PC-9 (cell line): ENCODE results near the gene SLC38A2. TPM values are rescaled to one million over a fixed set of nuclear protein-coding genes. Genes with fewer than 3 reads are reported as not detected.

ENCODE experiments used
- BruUV-seq: library from RNA; stranded (reverse); fragments of 400-500 nt; replicated peaks from 2 replicates; lab custom pipeline; 2021; lab: Mats Ljungman, UMichigan
- CTCF ChIA-PET: fragments of 300-600 bp; sonication (Branson Sonifier 250); formaldehyde crosslinking; loops from one replicate; lab custom pipeline; 2022; ENCODE audit warnings: antibody characterized with exemption; lab: Charles Lee
- POLR2A ChIA-PET: fragments of 300-600 bp; sonication (Branson Sonifier 250); formaldehyde crosslinking; loops from one replicate; lab custom pipeline; 2022; ENCODE audit warnings: antibody characterized with exemption; ENCODE audit not compliant: unreplicated experiment; lab: Charles Lee
- DNase-seq, 2 experiments: peaks; one replicate each; pipeline versions ENCODE4 v3.0.0 to v3.0.0-alpha.2; 2015 to 2022; ENCODE audit warnings: mixed read lengths in 1 of 2
- H2AFZ ChIP-seq: fragments of 200-600 bp; sonication (generic); 2 replicates; pipeline ENCODE4 v1.8.1; 2017; ENCODE audit warnings: antibody characterized with exemption
- H3F3A ChIP-seq: fragments of 200-600 bp; sonication (generic); 2 replicates; pipeline ENCODE4 v1.8.1; 2017; ENCODE audit warnings: antibody characterized with exemption, mild to moderate bottlenecking, low read depth; ENCODE audit not compliant: insufficient read depth
- H3K27ac ChIP-seq: fragments of 200-600 bp; sonication (generic); 2 replicates; pipeline ENCODE4 v1.6.1; 2016; ENCODE audit warnings: mixed run types
- H3K27me3 ChIP-seq: fragments of 200-600 bp; sonication (generic); 2 replicates; pipeline ENCODE4 v1.6.1; 2016; ENCODE audit warnings: low read depth, mixed run types; ENCODE audit not compliant: insufficient read depth
- H3K36me3 ChIP-seq: fragments of 200-600 bp; sonication (generic); 2 replicates; pipeline ENCODE4 v1.6.1; 2016; ENCODE audit warnings: low read depth, mixed run types
- H3K4me1 ChIP-seq: fragments of 200-600 bp; sonication (generic); replicated peaks from 2 replicates; pipeline ENCODE4 v1.6.1; 2016; ENCODE audit warnings: mixed run types; ENCODE audit not compliant: insufficient read depth
- H3K4me2 ChIP-seq: fragments of 200-600 bp; sonication (generic); 2 replicates; pipeline ENCODE4 v1.6.1; 2017; ENCODE audit warnings: mixed run types
- H3K4me3 ChIP-seq: fragments of 200-600 bp; sonication (generic); 2 replicates; pipeline ENCODE4 v1.6.1; 2016; ENCODE audit warnings: mixed run types
- H3K79me2 ChIP-seq: fragments of 200-600 bp; sonication (generic); 2 replicates; pipeline ENCODE4 v1.6.1; 2017; ENCODE audit warnings: low read depth, mixed run types
- H3K9me2 ChIP-seq: fragments of 200-600 bp; sonication (generic); 2 replicates; pipeline ENCODE4 v1.8.1; 2017; ENCODE audit warnings: mild to moderate bottlenecking; ENCODE audit not compliant: insufficient read depth
- H3K9me3 ChIP-seq: fragments of 200-600 bp; sonication (generic); 2 replicates; pipeline ENCODE4 v1.8.1; 2016; ENCODE audit warnings: low read depth; ENCODE audit not compliant: insufficient read depth
- H4K20me1 ChIP-seq: fragments of 200-600 bp; sonication (generic); 2 replicates; pipeline ENCODE4 v1.8.1; 2017; ENCODE audit not compliant: insufficient read depth
- EZH2 ChIP-seq: fragments of 200-600 bp; sonication (generic); IDR thresholded peaks from 2 replicates; pipeline ENCODE4 v1.8.0; 2017; ENCODE audit warnings: antibody characterized with exemption, low read depth
- intact Hi-C: fragments of 100-400 bp; cut with micrococcal nuclease; formaldehyde crosslinking; loops from one replicate; pipeline ENCODE4 v1.10.0; 2022; ENCODE audit not compliant: unreplicated experiment
- total RNA-seq: library from RNA; stranded (reverse); gene quantifications from 2 replicates; pipeline ENCODE4 v1.2.3, GENCODE V29; 2021
- TF ChIP-seq, protein P1 (sequence below): fragments of 200-600 bp; sonication (generic); conservative IDR thresholded peaks from 2 replicates; pipeline ENCODE4 v1.6.1; 2017; ENCODE audit warnings: mixed run types, antibody characterized with exemption, mild to moderate bottlenecking, moderate library complexity

Gene SLC38A2
- total RNA-seq, 1 experiment from 2014 or later: 322 TPM

DNA sequence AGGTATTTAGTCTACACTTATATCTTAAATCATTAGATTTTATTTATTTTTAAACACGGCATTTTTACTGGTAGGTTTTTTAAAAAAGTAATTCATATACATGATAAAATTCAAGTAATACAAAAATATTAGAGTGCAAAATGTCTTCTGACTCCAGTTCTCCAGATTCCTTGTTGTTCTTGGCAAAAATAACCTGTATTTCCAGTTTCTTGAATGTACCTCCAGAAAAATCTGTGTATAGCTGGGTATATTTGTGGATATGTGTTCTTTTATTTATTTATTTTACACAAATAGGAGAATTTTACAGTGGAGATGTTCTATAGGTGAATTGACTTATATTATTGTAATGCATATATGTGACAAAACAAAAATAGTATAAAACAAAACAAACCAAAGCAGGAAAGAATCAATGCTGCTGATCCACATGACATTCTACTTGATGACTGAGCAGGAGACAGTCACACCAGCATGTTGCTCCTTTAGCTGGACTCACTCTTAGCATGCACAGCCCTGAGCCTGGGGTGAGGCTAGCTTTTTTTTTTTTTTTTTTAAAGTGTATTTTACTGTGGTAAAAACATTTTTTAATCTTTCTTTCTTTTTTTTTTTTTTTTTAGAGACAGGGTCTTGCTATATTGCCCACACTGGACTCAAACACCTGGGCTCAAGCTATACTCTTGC, 42.2 kb upstream of the SLC38A2 start:
- Histone ChIP-seq H3K4me1 (peaks cover 16% of the 10 kb centered on the region), H3K27ac (peak overlapping the region; percentile 36), H3K4me3 (no peak overlapping the region), H3K4me2 (peak overlapping the region; percentile 35), H2AFZ (no peak overlapping the region), H3K79me2 (no peaks in the 10 kb centered on the region), H4K20me1 (no peaks in the 10 kb centered on the region), H3K27me3 (no peaks in the 10 kb centered on the region), H3K9me2 (no peaks in the 10 kb centered on the region), H3F3A (peaks cover 3% of the 10 kb centered on the region; the same call in 1 of the 2 replicates), H3K36me3 (no peaks in the 10 kb centered on the region), H3K9me3 (peaks cover 6% of the 10 kb centered on the region; the same call in 1 of the 2 replicates)
- intact Hi-C loops: no loop called here
- ChIA-PET POLR2A (interaction anchor here (0.6 kb wide), 2 partner anchors 143 to 156 kb away, joined by 7 to 11 read pairs; no protein-coding TSS in a partner anchor), CTCF (interaction anchor here (0.6 kb wide), 3 partner anchors 141 to 516 kb away, joined by 3 to 5 read pairs (median 3); no protein-coding TSS in a partner anchor)
- BruUV-seq: no TSS peak
- DNase-seq: peak in 1 of 2 experiments; percentile 57
- TF ChIP-seq, protein P1, sequence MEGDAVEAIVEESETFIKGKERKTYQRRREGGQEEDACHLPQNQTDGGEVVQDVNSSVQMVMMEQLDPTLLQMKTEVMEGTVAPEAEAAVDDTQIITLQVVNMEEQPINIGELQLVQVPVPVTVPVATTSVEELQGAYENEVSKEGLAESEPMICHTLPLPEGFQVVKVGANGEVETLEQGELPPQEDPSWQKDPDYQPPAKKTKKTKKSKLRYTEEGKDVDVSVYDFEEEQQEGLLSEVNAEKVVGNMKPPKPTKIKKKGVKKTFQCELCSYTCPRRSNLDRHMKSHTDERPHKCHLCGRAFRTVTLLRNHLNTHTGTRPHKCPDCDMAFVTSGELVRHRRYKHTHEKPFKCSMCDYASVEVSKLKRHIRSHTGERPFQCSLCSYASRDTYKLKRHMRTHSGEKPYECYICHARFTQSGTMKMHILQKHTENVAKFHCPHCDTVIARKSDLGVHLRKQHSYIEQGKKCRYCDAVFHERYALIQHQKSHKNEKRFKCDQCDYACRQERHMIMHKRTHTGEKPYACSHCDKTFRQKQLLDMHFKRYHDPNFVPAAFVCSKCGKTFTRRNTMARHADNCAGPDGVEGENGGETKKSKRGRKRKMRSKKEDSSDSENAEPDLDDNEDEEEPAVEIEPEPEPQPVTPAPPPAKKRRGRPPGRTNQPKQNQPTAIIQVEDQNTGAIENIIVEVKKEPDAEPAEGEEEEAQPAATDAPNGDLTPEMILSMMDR: no peak
- no peak for TF ChIP-seq EZH2

DNA sequence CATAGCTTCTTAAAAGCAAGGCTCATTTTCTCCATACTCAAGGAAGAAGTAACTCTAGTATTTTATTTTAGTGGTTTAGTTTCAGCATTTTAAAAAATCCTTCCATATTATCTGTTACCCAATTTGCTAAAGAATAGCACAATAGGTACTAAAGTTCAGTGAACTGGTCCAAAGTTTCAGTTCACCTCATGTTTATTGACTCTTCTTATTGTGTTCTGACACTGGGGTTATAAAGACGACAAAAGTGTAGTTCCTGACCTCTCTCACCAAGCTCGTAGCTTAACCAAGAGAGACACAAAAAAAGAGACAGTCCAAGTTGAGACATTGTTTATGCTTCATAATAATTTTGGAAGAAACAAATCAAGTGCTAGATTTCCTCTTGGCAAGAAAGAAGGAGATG, 40.8 kb upstream of the SLC38A2 start:
- no peaks in the 10 kb centered on the region for H3K79me2 ChIP-seq
- peaks cover 3% of the 10 kb centered on the region; the same call in 1 of the 2 replicates for H3F3A ChIP-seq
- H3K27me3 ChIP-seq: no peaks in the 10 kb centered on the region
- no peak for DNase-seq
- BruUV-seq: no TSS peak
- intact Hi-C loops: no loop called here
- no peak overlapping the region for H3K4me3 ChIP-seq
- TF ChIP-seq, protein P1: no peak
- no peak for TF ChIP-seq EZH2
- H3K4me1 ChIP-seq: peaks cover 16% of the 10 kb centered on the region
- H3K36me3 ChIP-seq: no peaks in the 10 kb centered on the region
- POLR2A ChIA-PET: no interaction called here
- H3K9me3 ChIP-seq: peaks cover 6% of the 10 kb centered on the region; the same call in 1 of the 2 replicates
- H3K27ac ChIP-seq: no peak overlapping the region
- no peak overlapping the region for H3K4me2 ChIP-seq
- no peaks in the 10 kb centered on the region for H3K9me2 ChIP-seq
- CTCF ChIA-PET: no interaction called here
- no peak overlapping the region for H2AFZ ChIP-seq
- H4K20me1 ChIP-seq: no peaks in the 10 kb centered on the region

DNA sequence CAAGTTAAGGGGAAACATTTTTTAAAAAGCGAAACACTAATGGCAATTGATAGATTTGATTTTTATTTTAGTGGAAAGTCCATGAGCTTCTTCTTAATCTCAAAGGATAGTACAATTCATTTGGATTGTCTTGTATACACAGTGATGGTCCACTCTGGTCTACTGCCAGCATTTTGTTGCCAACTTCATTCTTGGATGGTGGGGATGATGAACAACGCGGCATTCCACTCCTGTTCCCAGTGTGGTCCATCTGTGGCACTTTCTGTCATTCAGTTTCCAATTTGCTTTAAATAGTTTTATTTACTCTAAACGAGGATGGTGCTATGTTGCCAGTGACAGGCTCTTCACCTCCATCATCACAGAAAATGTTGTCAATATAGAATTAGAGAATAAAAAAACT, 40.3 kb upstream of the SLC38A2 start:
- peaks cover 16% of the 10 kb centered on the region for H3K4me1 ChIP-seq
- no peak overlapping the region for H3K4me2 ChIP-seq
- TF ChIP-seq EZH2: no peak
- TF ChIP-seq, protein P1: no peak
- H3K4me3 ChIP-seq: no peak overlapping the region
- DNase-seq: no peak
- H3K79me2 ChIP-seq: no peaks in the 10 kb centered on the region
- no peak overlapping the region for H2AFZ ChIP-seq
- BruUV-seq: no TSS peak
- ChIA-PET POLR2A (no interaction called here), CTCF (no interaction called here)
- no peaks in the 10 kb centered on the region for H3K9me2 ChIP-seq
- H3K9me3 ChIP-seq: peaks cover 6% of the 10 kb centered on the region; the same call in 1 of the 2 replicates
- no peaks in the 10 kb centered on the region for H3K36me3 ChIP-seq
- H3K27me3 ChIP-seq: no peaks in the 10 kb centered on the region
- intact Hi-C loops: no loop called here
- no peaks in the 10 kb centered on the region for H4K20me1 ChIP-seq
- H3K27ac ChIP-seq: no peak overlapping the region
- H3F3A ChIP-seq: peaks cover 3% of the 10 kb centered on the region; the same call in 1 of the 2 replicates
